Activated T-cell treated with anti-CD3 and anti-CD28 coated beads, Interleukin-2, amount 50 U/mL, for 48 hours (primary cell): ENCODE data around the gene XYLT1.
A peak's percentile ranks its signal among the peaks of the same experiment; 100 is the strongest.

Experiments
- DNase-seq, 2 experiments: peaks; one replicate each; pipeline ENCODE4 v3.0.0-alpha.2; 2020

The XYLT1 gene

DNA sequence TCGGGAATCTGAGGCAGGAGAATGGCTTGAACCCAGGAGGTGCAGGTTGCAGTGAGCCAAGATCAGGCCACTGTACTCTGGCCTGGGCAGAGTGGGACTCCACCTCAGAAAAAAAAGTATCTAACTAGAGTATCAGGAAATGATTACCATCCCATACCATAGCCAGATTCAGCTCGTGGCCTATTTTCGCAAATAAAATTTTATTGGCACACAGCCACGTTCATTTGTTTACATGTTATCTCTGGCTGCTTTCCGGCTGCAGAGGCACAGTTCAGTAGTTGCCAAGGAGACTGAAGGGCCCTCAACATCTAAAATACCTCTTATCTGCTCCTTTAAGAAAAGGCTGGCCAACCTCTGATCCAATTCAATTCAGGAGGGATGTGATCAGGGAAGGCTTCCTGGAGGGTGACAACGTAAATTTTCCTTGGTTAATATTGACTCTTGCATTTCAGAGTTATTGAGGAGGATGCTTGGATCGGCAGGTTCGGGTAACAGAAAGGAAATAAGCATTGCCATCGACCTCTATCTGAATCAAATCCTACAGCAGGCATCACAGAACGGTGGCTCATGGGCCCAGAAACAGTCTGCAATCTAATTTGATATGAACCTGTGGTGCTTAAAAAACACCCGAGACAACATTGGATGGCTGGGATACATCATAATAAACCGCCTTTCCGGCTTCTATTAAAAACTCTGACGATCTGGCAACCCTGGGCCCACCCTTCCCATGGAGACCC is 73.8 kb downstream of the XYLT1 start:
- DNase-seq: no peak

DNA sequence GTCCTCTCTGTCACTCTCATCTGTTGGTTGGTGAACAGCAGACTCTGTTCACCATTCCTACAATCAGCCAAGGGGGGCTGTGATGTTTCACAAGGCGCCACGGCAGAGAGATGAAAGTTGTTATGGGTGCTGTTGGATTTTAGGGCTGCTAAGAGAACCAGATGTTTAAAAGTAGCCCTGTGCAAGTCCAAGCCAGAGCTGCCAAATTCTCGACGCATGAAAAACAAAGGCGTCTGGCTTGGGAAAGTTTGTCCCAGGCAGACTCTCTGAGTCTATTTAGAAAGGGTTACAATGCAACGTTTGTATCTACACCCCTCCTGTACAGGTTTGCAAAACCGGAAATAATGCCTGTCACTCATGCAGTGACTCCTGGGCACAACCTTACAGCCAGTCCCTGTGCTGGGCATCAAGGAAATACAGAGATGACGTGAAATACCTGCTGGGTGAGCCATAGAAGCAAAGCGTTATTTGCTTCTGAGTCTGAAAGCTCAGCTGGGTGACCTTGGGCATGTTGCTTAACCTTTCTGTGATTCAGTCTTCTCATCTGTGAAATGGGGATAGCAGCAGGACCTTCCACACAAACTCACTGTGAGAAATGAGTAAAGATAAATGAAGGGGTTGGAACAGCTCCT is 74.8 kb downstream of the XYLT1 start:
- no peak for DNase-seq

DNA sequence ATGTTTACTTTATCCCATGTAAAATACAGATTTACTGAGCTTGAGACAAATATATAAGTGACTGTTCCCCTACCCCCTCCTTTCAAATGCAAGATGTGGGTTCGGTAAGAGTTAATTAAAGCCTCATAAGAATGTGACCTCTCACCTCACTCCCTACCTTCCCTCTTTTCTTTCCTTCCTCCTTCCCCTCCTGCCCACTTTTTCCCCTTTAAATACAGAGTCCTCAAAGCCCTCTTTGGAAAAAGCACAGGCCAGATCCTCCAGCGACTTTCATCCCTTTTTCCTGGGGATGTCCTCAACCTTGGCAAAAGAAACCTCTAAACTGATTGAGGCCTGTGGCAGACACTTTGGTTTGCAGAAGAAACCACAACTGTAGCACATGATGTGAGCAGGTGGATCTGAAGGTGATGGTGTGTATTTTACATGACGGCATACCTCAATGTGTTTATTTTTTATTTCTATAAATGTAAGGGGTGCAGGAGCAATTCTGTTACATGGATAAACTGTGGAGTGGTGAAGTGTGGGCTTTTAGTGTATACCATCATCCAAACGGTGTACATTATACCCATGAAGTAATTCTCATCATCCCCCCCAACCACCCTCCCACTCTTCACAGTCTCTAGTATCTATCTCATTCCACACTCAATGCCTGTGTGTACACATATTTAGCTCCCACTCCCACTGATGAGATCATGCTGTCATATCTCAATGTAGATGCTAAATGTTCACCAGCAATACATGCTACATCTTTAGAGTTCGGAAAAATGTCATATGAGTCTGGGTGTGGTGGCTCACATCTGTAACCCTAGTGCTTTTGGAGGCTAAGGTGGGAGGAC is 77.7 kb downstream of the XYLT1 start:
- DNase-seq: no peak

DNA sequence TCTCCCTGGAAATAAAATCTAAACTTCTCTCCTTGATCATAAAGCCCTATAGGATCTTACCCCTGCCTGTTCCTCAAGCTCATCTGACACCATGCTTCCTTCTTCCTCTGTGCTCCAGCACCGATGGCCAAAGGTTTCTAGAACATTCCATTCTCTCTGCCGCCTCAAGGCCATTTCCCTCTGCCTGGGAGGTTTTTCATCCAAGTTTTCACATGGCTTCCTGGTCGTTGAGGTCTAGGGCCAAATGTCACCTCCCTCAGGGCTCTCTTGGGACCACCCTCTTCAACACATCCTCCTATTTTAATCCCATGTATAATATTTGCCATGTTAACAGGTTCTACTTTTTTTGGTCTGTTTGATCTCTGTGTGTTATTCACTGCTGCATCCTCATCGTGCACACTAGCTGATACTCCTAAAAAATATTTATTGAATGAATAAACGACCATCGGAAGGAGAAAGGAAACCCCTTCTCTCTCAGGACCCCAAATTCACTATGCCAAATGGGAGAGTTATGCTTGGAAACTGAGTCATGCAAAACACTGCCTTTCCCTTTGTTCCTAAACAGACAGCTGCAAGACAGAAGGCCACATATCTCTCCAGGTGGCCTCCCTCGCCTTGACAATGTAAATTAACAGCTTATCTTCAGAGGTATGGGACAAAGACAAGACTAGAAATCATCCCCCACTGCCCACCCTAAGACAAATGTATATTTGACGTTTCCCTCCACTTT is 78.5 kb downstream of the XYLT1 start:
- no peak for DNase-seq

DNA sequence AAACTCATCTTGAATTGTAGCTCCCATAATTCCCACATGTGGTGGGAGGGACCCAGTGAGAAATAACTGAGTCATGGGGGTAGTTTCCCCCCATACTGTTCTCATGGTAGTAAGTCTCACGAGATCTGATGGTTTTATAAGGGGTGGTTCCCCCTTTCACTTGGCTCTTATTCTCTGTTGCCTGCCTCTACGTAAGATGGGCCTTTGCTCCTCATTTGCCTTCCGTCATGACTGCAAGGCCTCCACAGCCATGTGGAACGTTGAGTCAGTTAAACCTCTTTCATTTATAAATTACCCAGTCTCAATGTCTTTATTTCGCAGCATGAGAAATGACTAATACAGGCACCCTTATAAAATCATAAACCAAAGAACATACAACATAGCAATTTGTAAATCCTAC is 79.0 kb downstream of the XYLT1 start:
- DNase-seq: no peak

DNA sequence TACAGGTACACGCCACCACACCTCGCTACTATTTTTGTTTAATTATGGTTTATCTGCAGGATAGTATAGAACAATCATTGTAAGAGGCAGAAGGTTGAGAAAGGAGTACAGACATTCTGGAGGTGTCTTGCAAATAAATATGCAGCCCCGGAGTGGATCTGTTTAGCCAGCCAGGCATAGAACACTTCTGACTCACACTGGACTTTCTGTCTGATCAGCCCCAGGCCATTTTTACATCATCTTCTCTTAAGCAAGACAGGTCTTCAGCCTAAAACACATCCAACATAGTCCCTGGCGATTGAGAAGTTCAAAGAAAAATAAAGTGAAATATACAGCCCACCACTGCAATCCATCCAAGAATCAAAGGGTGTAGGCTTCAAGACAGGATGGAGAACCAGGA is 81.4 kb downstream of the XYLT1 start:
- no peak for DNase-seq

DNA sequence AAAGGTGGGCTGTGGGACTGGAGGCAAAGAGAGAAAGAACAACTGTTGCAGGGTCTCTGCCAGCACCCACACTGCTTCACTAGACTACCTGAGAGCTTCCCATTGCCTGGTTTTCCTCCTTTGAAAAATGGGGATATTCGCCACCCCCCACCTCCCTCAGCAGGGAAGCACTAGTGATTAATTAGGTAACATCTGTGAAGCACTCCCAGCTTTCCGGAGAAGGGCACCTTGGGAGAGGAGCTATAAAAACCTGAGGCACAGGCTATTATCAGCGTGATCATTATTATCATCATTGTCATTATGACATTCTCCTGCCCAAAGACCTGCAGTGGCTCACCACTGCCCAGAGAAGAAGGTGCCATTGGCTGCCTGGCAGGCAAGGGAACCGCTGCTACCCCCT is 83.5 kb downstream of the XYLT1 start:
- no peak for DNase-seq

DNA sequence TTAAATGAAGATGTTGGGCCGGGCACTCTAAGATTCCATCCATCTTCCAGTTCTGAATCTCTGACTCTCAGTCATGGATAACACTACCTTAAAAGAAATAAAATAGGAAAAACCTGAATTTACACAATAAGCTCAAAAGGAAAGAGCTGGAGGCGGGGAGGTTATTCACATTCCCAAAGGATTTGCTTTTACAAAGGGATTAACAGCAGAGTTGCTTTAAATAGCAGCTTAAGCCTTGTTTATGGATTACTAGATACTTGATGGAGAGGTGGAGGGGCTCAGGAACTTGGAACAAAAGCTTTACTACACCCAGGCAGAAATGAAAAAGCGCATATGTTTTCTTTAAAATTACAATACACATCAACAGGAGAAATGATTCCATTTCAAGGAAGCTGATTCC is 84.5 kb downstream of the XYLT1 start:
- no peak for DNase-seq

DNA sequence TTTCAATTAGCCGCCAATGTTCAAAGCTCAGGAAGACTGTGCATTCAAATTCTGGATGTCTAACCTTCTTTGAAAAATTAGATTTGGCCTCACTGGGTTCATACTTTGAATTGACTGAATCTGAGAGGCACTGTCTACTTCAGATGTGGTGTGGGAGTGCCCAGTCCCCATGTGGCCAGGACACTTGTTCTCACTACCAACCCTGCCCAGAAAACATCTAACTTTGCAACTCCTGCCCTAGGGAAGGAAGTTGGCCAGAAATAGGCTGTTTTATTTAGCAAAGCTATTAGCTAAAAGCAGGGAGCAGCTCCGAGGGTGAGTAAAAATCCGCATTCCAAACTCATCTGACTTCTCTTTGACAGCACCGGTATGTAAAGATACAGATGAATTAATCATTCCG is 86.3 kb downstream of the XYLT1 start:
- no peak for DNase-seq

DNA sequence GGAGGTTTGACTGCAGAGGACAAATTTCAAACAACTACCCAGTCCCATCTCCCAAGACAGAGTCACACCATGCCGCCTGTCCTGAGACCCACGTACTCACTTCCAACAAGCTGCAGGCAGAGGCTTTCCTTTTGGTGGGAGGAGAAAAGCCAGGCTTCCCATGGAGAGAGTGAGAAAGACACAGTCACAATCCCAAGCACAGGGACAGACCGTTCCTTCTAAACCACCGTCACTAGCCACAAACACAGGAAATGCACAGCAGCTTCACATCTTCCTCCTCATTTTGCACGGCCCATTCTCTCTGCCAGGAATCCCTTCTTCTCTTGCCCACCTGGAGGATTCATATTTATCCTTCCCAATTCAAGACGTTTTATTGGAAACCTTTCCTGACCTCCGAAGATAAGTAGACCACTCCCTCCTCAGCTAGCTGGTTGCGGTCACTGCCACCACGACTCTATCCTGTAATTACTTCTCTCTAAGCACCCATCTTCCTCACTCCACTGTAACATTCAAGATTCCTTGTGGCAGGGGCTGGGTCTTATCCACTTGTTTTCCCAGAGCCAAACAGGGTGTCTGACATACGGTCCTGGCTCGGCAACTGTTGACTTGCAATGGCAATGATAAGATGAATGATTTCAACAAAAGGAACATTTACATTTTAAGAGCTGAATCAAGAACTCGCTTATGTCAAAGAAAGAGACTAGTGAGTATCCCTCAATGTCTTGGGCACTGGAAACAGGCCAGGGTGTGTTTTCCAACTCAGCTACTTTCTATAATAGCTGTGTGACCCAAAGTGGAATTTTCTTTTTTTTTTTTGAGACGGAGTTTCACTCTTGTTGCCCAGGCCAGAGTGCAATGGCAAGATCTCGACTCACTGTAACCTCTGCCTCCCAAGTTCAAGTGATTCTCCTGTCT is 87.6 kb downstream of the XYLT1 start:
- DNase-seq: no peak

DNA sequence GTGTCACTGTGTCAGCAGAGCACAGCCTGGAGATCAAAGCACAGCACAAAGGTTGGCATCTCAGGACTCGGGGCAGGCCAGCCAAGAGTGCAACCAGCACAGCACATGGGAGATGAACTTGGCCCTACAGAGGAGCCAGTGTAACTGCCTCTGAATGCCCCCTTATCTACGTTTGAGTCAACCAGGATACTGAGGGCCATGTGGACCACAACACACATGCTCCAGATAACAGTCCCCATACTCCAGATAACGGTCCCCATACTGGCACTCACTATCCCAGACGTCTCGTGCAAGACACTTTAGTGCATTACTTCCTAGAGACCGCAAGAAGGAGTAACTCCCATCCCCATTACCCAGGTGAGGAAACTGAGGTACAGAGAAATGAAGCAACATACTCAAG is 88.2 kb downstream of the XYLT1 start:
- DNase-seq: no peak

DNA sequence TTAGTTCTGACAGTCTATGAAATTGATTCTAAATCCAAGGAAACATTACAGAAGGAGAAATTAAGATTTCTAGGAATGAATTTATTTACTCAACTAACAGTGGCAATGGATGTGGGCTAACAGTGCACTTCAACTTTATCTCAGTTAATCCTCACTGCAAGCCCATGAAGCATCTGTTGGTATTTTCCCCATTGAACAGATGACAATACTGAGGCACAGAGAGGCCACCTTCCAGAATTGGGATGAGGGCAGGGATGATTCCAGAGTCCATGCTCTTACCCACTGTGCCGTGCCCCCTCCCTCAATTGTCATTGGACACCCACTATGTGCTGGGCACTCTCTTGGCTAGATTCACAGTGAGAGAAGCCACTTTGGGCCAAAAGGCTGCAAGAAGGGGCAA is 89.0 kb downstream of the XYLT1 start:
- no peak for DNase-seq

DNA sequence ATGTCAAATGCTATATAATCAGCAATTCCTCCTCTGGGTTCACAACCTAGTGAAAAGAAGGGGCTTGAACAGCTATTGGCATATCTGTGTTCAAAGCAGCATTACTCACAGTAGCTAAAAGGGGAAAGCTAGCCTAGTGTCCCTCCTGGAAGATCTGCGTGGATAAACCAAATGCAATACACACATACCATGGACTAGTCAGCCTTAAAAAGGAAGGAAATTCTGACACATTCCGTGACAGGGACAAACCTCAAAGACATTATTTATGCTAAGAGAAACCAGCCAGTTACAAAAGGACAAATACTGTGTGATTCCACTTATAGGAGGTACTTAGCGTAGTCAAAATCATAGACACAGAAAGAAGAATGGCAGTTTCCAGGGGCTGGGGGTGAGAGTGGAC is 90.1 kb downstream of the XYLT1 start:
- DNase-seq: no peak

DNA sequence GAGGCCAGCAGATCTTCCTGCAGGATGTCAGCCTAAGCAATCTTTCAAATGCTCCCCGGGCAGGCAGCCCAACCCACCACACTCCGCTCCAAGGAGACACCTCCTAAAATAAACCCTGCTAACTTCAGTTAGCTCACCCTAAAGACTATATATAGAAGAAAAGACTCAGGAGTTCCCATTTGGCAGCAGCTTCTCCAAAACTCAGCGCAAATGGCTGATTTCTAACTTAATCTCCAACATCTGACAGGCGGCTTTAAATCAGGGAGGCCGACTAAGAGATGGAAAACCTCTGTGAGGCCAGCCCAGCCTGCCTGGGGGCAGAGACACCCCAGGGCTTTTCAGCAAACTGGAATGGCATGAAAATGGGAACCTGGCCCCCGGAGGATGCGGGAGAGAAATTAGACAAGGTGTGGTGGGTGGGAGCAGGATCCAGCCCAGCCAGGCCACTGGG is 91.6 kb downstream of the XYLT1 start:
- no peak for DNase-seq

DNA sequence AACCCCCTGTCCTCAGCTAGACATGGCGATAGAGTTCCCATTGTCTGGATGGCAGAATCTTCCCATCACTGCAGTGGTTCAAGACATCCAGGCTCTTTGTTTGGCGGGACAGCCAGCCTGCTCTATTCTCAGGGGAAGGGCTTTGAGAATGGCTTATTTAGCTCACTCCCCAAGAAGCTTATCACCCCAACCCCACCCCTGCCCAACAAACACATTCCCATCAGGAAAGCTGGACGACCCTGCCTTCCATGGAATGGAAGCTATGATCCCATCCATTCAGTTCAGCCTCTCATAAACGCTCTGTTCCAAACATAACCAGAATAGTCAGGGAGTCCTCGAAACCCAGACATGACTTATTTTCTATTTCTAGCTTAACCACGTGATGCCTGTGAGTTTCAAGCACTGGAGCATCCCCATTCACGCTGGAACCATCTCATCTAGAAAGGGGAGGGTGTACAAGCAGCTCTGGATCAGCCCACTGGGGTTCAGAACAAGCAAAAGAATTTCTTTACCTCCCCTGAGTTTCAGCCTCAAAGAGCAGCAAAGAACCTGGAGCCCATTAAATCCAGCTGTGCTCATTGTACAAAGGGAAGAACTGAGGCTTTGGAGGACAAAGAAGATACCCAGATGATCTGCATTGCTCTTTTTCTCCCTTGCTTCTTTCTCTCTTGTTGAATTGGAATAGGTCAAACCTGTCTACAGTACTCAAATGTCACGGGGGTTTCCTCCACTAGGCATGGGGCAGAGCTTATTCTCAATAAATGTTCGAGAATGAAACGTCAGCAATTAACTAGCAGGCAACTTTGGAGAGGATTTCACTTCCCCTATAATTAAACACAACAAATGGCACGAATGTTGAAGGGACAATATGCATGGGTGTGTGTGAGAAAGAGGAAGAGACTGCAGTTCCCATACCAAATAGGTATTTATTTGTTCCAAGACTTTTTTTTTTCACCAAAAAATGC is 93.1 kb downstream of the XYLT1 start:
- DNase-seq: no peak

DNA sequence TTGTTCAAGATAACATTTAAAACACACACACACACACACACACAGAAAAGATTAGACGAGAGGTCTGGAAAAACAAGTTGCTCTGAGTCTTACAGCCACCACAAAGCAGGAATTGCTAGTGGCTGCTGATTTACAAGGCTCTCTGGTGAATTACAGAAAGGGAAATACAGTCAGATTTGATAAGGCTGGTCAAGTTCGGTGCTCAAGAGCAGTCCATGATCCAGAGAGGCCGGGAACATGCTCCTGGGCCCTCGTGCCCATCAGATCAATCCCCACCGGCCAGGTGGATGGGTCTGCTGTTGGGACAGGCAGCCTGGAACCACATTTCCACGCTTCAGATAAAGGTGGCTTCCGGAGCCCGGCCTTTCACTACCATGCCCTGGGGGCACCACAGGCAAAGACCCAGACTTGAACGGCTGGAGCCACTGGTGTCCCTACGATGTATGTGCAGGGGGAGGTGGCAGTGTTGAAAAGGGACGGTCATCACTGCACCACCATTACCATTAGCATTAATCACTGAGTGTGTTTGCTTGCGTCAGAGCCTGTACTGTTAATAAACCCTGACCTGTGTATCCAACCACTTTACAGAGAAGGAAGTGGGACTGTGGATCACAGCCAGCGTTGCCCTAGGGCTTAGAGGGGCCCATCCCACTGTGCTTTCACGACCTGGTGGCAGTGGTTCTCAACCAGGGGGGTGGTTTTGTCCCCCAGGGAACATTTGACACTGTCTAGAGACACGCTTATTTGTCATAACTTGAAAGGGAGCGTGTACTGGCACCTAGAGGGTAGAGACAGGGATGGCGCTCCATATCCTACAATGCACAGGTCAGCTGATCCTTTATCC is 95.1 kb downstream of the XYLT1 start:
- DNase-seq: no peak

DNA sequence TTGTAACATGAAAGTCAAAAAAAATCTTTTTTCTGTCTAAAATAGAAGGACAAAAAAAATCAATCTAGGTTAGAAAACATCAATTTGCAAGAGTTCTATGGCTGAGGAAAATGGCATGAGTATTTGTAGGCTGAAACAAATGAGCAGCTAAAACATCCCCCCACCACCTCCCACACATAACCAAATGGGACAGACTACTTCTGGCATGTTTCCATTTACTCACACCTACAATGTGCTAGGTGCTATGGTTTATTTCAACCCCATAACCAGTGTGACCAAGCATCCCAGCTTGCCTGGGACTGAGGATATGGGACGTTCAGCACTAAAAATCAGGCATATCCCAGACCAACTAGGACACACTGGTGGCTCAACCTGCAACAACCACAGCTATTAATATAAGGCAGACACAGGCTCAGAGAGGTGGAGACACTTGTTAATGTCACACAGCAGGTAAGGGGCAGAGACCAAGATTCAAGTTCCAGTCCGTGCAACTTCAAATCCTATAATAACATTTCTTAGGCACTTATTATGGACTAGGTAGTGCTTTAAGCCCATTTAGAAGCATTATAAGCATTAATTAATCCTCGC is 96.0 kb downstream of the XYLT1 start:
- peak in 1 of 2 experiments; percentile 42 for DNase-seq

DNA sequence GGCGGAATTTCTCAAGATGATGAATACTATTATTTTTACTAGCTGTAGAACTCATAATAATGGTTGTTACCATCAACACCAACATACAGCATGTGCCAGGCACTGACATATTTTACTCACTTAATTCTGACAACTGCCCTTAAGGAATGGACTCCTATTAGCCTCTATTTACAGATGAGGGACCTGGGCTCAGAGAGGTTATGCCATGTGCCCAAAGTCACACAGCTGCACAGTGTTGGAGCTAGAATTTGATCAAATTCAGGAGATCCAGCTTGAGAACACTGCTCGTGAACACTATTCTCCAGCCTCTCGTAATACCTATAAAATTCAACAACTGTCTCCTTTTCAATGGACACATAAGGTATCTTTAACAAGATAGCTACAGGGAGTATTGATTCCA is 97.2 kb downstream of the XYLT1 start:
- DNase-seq: no peak

DNA sequence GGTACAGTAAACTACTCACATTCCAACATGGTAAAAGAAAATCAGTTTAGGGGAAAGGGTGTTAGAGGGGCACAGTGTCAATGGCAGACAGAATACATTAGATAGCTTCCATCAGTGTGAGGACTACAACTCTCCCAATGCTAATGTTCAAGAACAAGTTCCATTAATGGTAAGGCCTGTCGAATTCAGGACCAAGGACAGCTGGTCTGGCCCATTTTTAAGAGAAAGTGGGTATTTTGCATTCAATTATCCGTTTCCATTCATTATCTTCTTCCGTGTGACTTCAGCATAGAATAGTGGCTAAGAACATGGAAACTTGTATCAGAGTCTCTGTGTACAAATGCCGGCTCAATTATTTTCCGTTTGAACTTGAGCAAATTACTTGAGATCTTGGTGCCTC is 98.4 kb downstream of the XYLT1 start:
- no peak for DNase-seq

DNA sequence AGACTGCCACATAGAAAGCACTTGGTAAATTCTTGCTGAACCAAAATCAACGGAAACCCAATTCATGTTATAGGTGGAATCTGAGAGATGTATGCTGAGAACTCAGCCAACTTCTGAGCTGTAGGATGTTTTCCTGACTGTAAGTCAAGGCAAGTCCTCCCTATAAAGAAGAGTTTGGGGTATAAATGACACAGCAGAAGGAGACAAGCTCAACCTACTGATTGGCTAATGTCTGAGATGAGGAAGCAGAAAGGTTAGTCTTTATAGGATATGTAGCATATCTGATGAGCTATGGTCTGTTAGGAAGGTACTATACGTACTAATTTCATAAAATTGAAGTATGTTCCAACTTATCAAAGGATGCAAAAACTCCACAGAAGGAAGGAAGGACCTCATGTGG is 99.5 kb downstream of the XYLT1 start:
- no peak for DNase-seq
